PFSK-1 (cell line): ENCODE results near the gene CLBA1.

Source experiments
- REST ChIP-seq, 2 experiments: IDR thresholded peaks; 2 replicates each; pipeline versions ENCODE4 v1.6.1 to v1.8.0; 2011 to 2012; ENCODE audit warnings: low read depth in 2 of 2, low read length in 2 of 2, control low read depth in 1 of 2, inconsistent platforms in 1 of 2, mild to moderate bottlenecking in 1 of 2, moderate library complexity in 1 of 2; ENCODE audit not compliant: insufficient read depth in 1 of 2
- SIN3A ChIP-seq: IDR thresholded peaks from 2 replicates; pipeline ENCODE4 v1.6.1; 2012; ENCODE audit warnings: mild to moderate bottlenecking, low read length, moderate library complexity, borderline replicate concordance; ENCODE audit not compliant: insufficient read depth

GRCh38 chr14:104992501-104992900 lies 6.9 kb downstream of the CLBA1 start:
- TF ChIP-seq SIN3A, result no peak
- TF ChIP-seq REST (IDR thresholded peaks at IDR 0.05; ENCODE audit: insufficient read depth in 1 of 2, low read depth in 2 of 2, low read length in 2 of 2), result no peak
